Stomach (tissue), 9 donors: ENCODE results near the gene PGPEP1. TPM values are rescaled to one million over a fixed set of nuclear protein-coding genes. Genes with fewer than 3 reads are reported as not detected.
A peak's percentile ranks its signal among the peaks of the same experiment; 100 is the strongest.
"Not testable (repeated sequence)": the region's sequence is repeated elsewhere in the genome, so short reads cannot be mapped to it uniquely, and the experiment has no call there.

Experiments
- DNase-seq, 2 donors: peaks; one replicate each; pipeline versions ENCODE4 v3.0.0 to v3.0.0-alpha.2; 2013 to 2019
- H3K27ac ChIP-seq, 5 donors: fragments of 200-600 bp in 4 of 5; sonication (generic) in 4 of 5; one replicate each; pipeline ENCODE4 v1.5.1; 2013 to 2019; ENCODE audit warnings: mild to moderate bottlenecking in 1 of 5, moderate library complexity in 1 of 5
- H3K27me3 ChIP-seq, 3 donors: fragments of 200-600 bp; sonication (generic); one replicate each; pipeline ENCODE4 v1.5.1; 2017 to 2019; ENCODE audit warnings: mixed run types in 1 of 3
- H3K36me3 ChIP-seq, 4 donors: fragments of 200-600 bp; sonication (generic); 1 replicate in 3 of 4; 2 replicates in 1 of 4; pipeline ENCODE4 v1.5.1; 2016 to 2019
- H3K4me1 ChIP-seq, 4 donors: fragments of 200-600 bp; sonication (generic); one replicate each; pipeline ENCODE4 v1.5.1; 2016 to 2019
- H3K4me3 ChIP-seq, 4 donors: fragments of 200-600 bp; sonication (generic) in 3 of 4; one replicate each; pipeline ENCODE4 v1.5.1; 2016 to 2019; ENCODE audit warnings: mild to moderate bottlenecking in 1 of 4
- H3K9me3 ChIP-seq, 4 donors: fragments of 200-600 bp; sonication (generic); one replicate each; pipeline ENCODE4 v1.5.1; 2016 to 2019
- EP300 ChIP-seq: sonication (generic); formaldehyde crosslinking; IDR thresholded peaks from one replicate; pipeline ENCODE4 v1.6.1; 2017; ENCODE audit warnings: antibody characterized with exemption
- POLR2A ChIP-seq, 4 donors: fragments of 450-650 bp; IDR thresholded peaks; one replicate each; pipeline ENCODE4 v1.6.1; 2016; ENCODE audit warnings: antibody characterized with exemption in 4 of 4, control low read depth in 2 of 4, mild to moderate bottlenecking in 1 of 4, moderate library complexity in 1 of 4
- POLR2AphosphoS5 ChIP-seq, 3 donors: sonication (generic); formaldehyde crosslinking; IDR thresholded peaks; one replicate each; pipeline ENCODE4 v1.6.1; 2016; ENCODE audit warnings: antibody characterized with exemption in 3 of 3
- WGBS, 5 donors: extraction: QIAGEN DNeasy Blood & Tissue Kit in 3 of 5; methylation state at CpG; one replicate each; pipeline versions ENCODE4 v1.1.5 to v1.1.7; 2013 to 2018; 5-methylcytosine and 5-hydroxymethylcytosine counted together
- intact Hi-C: fragments of 100-400 bp; cut with DNase I; formaldehyde crosslinking; loops from one replicate; pipeline ENCODE4 v1.15.1; 2023; ENCODE audit warnings: low total_unique reads
- polyA plus RNA-seq, 3 donors: library from polyadenylated mRNA; stranded (reverse); fragments of 200-250 nt; gene quantifications; one replicate each; pipeline ENCODE4 v1.2.3, GENCODE V29; 2013
- total RNA-seq, 5 donors: library from RNA; depleted of rRNA; stranded (reverse); fragments of >200 nt; gene quantifications; one replicate each; pipeline versions ENCODE4 v1.1.0 to v1.2.3, GENCODE V29; 2014 to 2016
- TF ChIP-seq, protein P1 (sequence below), 7 experiments: fragments of 450-650 bp in 4 of 7; fragments of 200-600 bp in 3 of 7; sonication (generic) in 3 of 7; IDR thresholded peaks; one replicate each; pipeline ENCODE4 v1.5.1; 2016 to 2019; ENCODE audit warnings: antibody characterized with exemption in 7 of 7, control low read depth in 2 of 7, mild to moderate bottlenecking in 1 of 7
- donor health status: healthy with polysubstance abuse.
- donor health status: Bipolar disorder and iron deficiency.
- donor health status: healthy.

PGPEP1 gene
- total and polyA plus RNA-seq, 8 donors: 8.0 to 58.9 (median 26.0) TPM

DNA sequence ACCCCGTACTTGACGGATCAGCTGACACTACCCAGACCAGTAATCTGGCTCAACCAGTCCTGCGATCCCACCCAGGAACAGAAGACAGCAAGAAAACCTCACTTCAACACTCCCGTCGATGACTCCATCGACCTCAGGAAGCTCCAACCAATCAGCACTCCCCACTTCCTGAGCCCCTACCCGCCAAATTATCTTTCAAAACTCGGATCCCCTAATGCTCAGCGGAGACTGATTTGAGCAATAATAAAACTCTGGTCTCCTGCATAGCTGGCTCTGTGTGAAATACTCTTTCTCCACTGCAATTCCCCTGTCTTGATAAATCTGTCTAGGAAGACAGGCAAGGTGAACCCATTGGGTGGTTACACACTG lies 18.7 kb upstream of the PGPEP1 start:
- H3K27me3 ChIP-seq: no peaks in the 10 kb centered on the region
- peak overlapping the region; percentile 90 to 95 (median 94) for H3K27ac ChIP-seq
- no peaks in the 10 kb centered on the region for H3K36me3 ChIP-seq
- no peak for TF ChIP-seq POLR2A (IDR thresholded peaks at IDR 0.05)
- no peak for TF ChIP-seq POLR2AphosphoS5 (IDR thresholded peaks at IDR 0.05)
- TF ChIP-seq, protein P1, sequence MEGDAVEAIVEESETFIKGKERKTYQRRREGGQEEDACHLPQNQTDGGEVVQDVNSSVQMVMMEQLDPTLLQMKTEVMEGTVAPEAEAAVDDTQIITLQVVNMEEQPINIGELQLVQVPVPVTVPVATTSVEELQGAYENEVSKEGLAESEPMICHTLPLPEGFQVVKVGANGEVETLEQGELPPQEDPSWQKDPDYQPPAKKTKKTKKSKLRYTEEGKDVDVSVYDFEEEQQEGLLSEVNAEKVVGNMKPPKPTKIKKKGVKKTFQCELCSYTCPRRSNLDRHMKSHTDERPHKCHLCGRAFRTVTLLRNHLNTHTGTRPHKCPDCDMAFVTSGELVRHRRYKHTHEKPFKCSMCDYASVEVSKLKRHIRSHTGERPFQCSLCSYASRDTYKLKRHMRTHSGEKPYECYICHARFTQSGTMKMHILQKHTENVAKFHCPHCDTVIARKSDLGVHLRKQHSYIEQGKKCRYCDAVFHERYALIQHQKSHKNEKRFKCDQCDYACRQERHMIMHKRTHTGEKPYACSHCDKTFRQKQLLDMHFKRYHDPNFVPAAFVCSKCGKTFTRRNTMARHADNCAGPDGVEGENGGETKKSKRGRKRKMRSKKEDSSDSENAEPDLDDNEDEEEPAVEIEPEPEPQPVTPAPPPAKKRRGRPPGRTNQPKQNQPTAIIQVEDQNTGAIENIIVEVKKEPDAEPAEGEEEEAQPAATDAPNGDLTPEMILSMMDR (IDR thresholded peaks at IDR 0.05): no peak
- no peak for TF ChIP-seq EP300
- peak overlapping the region in 3 of 4 donors; percentile 60 to 83 (median 67) for H3K4me3 ChIP-seq
- peaks cover 61 to 72% (median 67%) of the 10 kb centered on the region in 4 donors for H3K4me1 ChIP-seq
- intact Hi-C loops: no loop called here
- peak in 1 of 2 donors; percentile 61 for DNase-seq
- 16 to 23% (median 22%) methylated on average over 9 of the region's 9 CpGs for WGBS, 5 donors
- H3K9me3 ChIP-seq: no peaks in the 10 kb centered on the region

DNA sequence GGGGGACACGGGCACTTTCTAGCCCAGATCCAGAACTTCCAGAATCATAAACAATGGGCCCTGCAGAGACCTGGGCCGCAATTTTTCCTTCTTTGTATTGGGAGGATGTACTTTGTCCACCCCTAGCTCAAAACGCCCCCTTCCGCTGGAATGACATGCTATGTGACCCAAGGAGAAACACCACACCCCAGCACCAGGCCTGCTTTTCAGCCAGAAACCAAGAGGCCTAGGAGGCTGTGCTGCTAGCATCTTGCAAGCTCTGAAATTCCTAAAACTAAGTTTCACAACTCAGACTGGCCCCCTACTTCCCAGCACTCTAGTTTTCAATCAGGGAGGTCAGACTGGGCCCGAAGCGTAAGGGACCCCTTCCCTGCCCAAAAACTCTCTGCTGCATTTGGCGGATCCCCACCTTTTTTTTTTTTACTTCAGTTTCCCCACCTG lies 18.1 kb upstream of the PGPEP1 start:
- peaks cover 61 to 66% (median 64%) of the 10 kb centered on the region in 4 donors for H3K4me1 ChIP-seq
- intact Hi-C loops: no loop called here
- TF ChIP-seq EP300 (no peak), POLR2A (IDR thresholded peaks at IDR 0.05) (no peak), POLR2AphosphoS5 (IDR thresholded peaks at IDR 0.05) (no peak)
- TF ChIP-seq, protein P1 (IDR thresholded peaks at IDR 0.05): no peak

DNA sequence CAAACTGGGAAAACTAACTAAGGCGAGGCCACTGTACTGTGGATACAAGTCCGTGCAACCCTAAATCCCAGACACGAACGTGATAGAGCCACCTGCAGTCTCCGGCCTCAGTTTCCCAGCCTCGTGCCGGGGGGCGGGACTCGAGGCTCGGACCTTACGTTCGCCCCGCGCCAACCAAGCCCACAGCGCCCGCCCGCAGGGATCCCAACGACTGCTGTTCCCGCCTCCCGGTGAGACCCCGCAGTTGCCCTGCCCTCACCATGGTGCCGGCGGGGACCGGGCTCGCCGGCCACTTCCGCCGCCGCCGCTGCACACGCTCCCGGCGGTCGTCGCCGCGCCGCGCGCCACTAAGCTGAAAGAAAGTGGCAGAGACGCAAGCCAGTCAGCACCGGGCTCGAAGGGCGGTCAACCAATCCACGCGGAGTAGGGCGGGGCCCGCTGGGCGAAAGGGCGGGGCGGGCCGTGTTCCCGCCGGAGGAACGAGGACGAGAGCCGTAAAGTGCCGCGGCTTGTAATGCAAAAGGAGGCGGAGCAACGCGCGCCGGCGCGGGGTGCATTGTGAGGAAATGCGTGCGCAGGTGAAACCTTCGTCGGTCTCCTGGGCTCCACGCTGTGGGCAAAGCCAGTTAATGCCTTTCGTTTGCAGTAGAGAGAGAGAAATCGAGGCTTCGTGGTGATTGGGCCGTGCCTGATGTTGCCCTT lies 17.5 kb upstream of the PGPEP1 start, which contains the start of gene LSM4:
Gene LSM4 (minus strand): TSS at position 318 of the 702 bp plus-strand sequence. CDS start 56 bp downstream, at position 262.
- WGBS, 5 donors: 0 to 1% (median 0%) methylated on average over 42 to 75 of the region's 75 CpGs
- intact Hi-C loops: no loop called here

More for the DNA sequence above, 18.1 kb upstream of the PGPEP1 start:
- peak overlapping the region; percentile 90 to 95 (median 94) for H3K27ac ChIP-seq
- no peaks in the 10 kb centered on the region for H3K27me3 ChIP-seq
- WGBS, 5 donors: 0 to 2% (median 1%) methylated on average over 7 of the region's 7 CpGs
- H3K4me3 ChIP-seq: peak overlapping the region; percentile 60 to 86 (median 75)
- peak; percentile 55 to 81 for DNase-seq
- no peaks in the 10 kb centered on the region for H3K9me3 ChIP-seq
- H3K36me3 ChIP-seq: no peaks in the 10 kb centered on the region

DNA sequence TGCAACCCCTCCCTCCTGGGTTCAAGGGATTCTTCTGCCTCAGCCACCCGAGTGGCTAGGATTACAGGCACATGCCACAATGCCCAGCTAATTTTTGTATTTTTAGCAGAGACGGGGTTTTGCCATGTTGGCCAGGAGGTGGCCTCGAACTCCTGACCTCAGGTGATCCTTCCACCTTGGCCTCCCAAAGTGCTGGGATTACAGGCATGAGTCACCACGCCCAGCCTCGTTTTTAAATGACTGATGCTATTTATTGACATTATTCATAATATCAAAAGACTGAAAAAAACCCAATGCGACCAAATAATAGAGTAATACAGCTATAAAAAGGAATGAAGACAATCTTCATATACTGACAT lies 16.0 kb upstream of the PGPEP1 start:
- H3K27me3 ChIP-seq, H3K9me3 ChIP-seq, H3K4me3 ChIP-seq, H3K36me3 ChIP-seq, DNase-seq, intact Hi-C loops: not testable (repeated sequence)
- 45 to 49% (median 46%) methylated on average over 6 of the region's 6 CpGs for WGBS, 5 donors
- Histone ChIP-seq H3K4me1 (peaks cover 52 to 61% (median 54%) of the 10 kb centered on the region in 4 donors), H3K27ac (peak overlapping the region; percentile 88 to 95 (median 94))

More for the DNA sequence above, 17.5 kb upstream of the PGPEP1 start, which contains the start of gene LSM4:
- Histone ChIP-seq H3K27me3 (no peaks in the 10 kb centered on the region), H3K4me1 (peaks cover 58 to 62% (median 59%) of the 10 kb centered on the region in 4 donors), H3K9me3 (no peaks in the 10 kb centered on the region), H3K36me3 (no peaks in the 10 kb centered on the region), H3K27ac (peak within 1 kb of the TSS; percentile 90 to 95 (median 94)), H3K4me3 (peak within 1 kb of the TSS; percentile 60 to 86 (median 75))
- TF ChIP-seq EP300 (no peak), POLR2A (IDR thresholded peaks at IDR 0.05) (peak in 2 of 4 donors; percentile 27 to 47), POLR2AphosphoS5 (IDR thresholded peaks at IDR 0.05) (peak; percentile 90 to 97 (median 93))
- TF ChIP-seq, protein P1 (IDR thresholded peaks at IDR 0.05): peak in 2 of 7 experiments; percentile 12 to 32
- peak; percentile 99 to 100 for DNase-seq
